Measurements from ENCODE around the gene MAZ. TPM values are rescaled to one million over a fixed set of nuclear protein-coding genes. Genes with fewer than 3 reads are reported as not detected.

MAZ gene
- total RNA-seq, 3 donors from 2014 or later (not counting 1 experiment from before 2014, with no cell fraction given): 234 to 265 (median 252) TPM

GRCh38 chr16:29848420-29849297 is 42.3 kb downstream of the MAZ start:
- 55% methylated on average over 14 of the region's 15 CpGs for WGBS (ENCODE audit: insufficient coverage)
- Mint-ChIP-seq H3K4me1 (peaks cover 0 to 6% of the 10 kb centered on the region in 2 donors), H3K27me3 (ENCODE audit: low read depth in 2 of 2) (no peaks in the 10 kb centered on the region), H3K9me3 (no peaks in the 10 kb centered on the region), H3K36me3 (no peaks in the 10 kb centered on the region), H3K4me3 (no peak overlapping the region), H3K27ac (peak overlapping the region; percentile 36 to 75)
- peak; percentile 84 for TF ChIP-seq CTCF (IDR thresholded peaks at IDR 0.05)
- Histone ChIP-seq H3K36me3 (ENCODE audit: control insufficient read depth, insufficient read depth, low read length) (peaks cover 28% of the 10 kb centered on the region), H3K27ac (ENCODE audit: low read length) (no peak overlapping the region), H3K27me3 (ENCODE audit: control insufficient read depth, insufficient read depth, low read length) (no peaks in the 10 kb centered on the region), H3K4me1 (ENCODE audit: control insufficient read depth, insufficient read depth, low read length) (peaks cover 5% of the 10 kb centered on the region), H3K9me3 (ENCODE audit: control insufficient read depth, insufficient read depth, low read length) (no peaks in the 10 kb centered on the region), H3K4me3 (ENCODE audit: low read length) (no peak overlapping the region)
- intact Hi-C loops (cut with micrococcal nuclease): loop anchor here (1.0 to 2.0 kb wide), 2 partner anchors 147 to 156 kb away; no protein-coding TSS in a partner anchor
- ATAC-seq: peak; percentile 85 to 97 (median 90)
- DNase-seq: peak; percentile 75 to 89

GRCh38 chr16:29849505-29849904 is 43.2 kb downstream of the MAZ start:
- Histone ChIP-seq H3K4me1 (ENCODE audit: control insufficient read depth, insufficient read depth, low read length) (peaks cover 5% of the 10 kb centered on the region), H3K36me3 (ENCODE audit: control insufficient read depth, insufficient read depth, low read length) (peaks cover 28% of the 10 kb centered on the region), H3K9me3 (ENCODE audit: control insufficient read depth, insufficient read depth, low read length) (no peaks in the 10 kb centered on the region), H3K27ac (ENCODE audit: low read length) (no peak overlapping the region), H3K4me3 (ENCODE audit: low read length) (no peak overlapping the region), H3K27me3 (ENCODE audit: control insufficient read depth, insufficient read depth, low read length) (no peaks in the 10 kb centered on the region)
- TF ChIP-seq CTCF (IDR thresholded peaks at IDR 0.05): no peak
- H3K27ac Mint-ChIP-seq: no peak overlapping the region
- H3K4me1 Mint-ChIP-seq: peaks cover 0 to 6% of the 10 kb centered on the region in 2 donors
- intact Hi-C loops (cut with micrococcal nuclease): loop anchor here (2.0 kb wide), 1 partner anchor 157 kb away; no protein-coding TSS in a partner anchor
- no peaks in the 10 kb centered on the region for H3K9me3 Mint-ChIP-seq
- no peak for ATAC-seq
- H3K36me3 Mint-ChIP-seq: no peaks in the 10 kb centered on the region
- H3K4me3 Mint-ChIP-seq: no peak overlapping the region
- 89% methylated on average over 5 of the region's 5 CpGs for WGBS (ENCODE audit: insufficient coverage)
- no peak for DNase-seq
- H3K27me3 Mint-ChIP-seq (ENCODE audit: low read depth in 2 of 2): no peaks in the 10 kb centered on the region

- Histone ChIP-seq H3K4me3 (ENCODE audit: low read length) (no peak overlapping the region), H3K36me3 (ENCODE audit: control insufficient read depth, insufficient read depth, low read length) (peaks cover 15% of the 10 kb centered on the region), H3K27ac (ENCODE audit: low read length) (no peak overlapping the region), H3K27me3 (ENCODE audit: control insufficient read depth, insufficient read depth, low read length) (no peaks in the 10 kb centered on the region), H3K4me1 (ENCODE audit: control insufficient read depth, insufficient read depth, low read length) (peaks cover 5% of the 10 kb centered on the region), H3K9me3 (ENCODE audit: control insufficient read depth, insufficient read depth, low read length) (no peaks in the 10 kb centered on the region)
- WGBS (ENCODE audit: insufficient coverage): 83% methylated on average over 2 of the region's 3 CpGs
- Mint-ChIP-seq H3K36me3 (no peaks in the 10 kb centered on the region), H3K4me1 (peaks cover 0 to 6% of the 10 kb centered on the region in 2 donors), H3K27ac (no peak overlapping the region), H3K27me3 (ENCODE audit: low read depth in 2 of 2) (no peaks in the 10 kb centered on the region), H3K4me3 (no peak overlapping the region), H3K9me3 (no peaks in the 10 kb centered on the region)
- TF ChIP-seq CTCF (IDR thresholded peaks at IDR 0.05): no peak
- intact Hi-C loops (cut with micrococcal nuclease): no loop called here
- ATAC-seq (no peak), DNase-seq (no peak)
These were observed 44.7 kb downstream of the MAZ start for GRCh38 chr16:29850998-29851397.

Data from natural killer cell (primary cell).